H1 (cell line): Measurements from ENCODE around the gene DCAF8. TPM values are rescaled to one million over a fixed set of nuclear protein-coding genes. Genes with fewer than 3 reads are reported as not detected.

Experiments used
- CTCF ChIA-PET: fragments of 300-600 bp; sonication (Branson Sonifier 250); formaldehyde crosslinking; loops from one replicate; lab custom pipeline; 2021; ENCODE audit not compliant: partially characterized antibody; lab: Charles Lee
- POLR2A ChIA-PET: fragments of 300-600 bp; sonication (Branson Sonifier 250); formaldehyde crosslinking; loops from one replicate; lab custom pipeline; 2021; ENCODE audit warnings: inconsistent platforms; ENCODE audit not compliant: partially characterized antibody; lab: Charles Lee
- DNase-seq, 2 experiments: peaks; one replicate each; pipeline versions ENCODE4 v3.0.0 to v3.0.0-alpha.2; 2010 to 2022; ENCODE audit warnings: low spot score in 2 of 2, low read depth in 1 of 2, mixed read lengths in 1 of 2
- FAIRE-seq: peaks from 2 replicates; lab custom pipeline; 2011; peaks lifted over from hg19 to GRCh38; lab: Jason Lieb, UNC
- H2AFZ ChIP-seq: 2 replicates; pipeline ENCODE4 v1.8.1; 2012; ENCODE audit warnings: low read length, inconsistent platforms
- H2AK5ac ChIP-seq: 2 replicates; pipeline ENCODE4 v1.6.1; 2013; ENCODE audit warnings: low read depth, low read length
- H2BK120ac ChIP-seq: replicated peaks from 2 replicates; pipeline ENCODE3; 2013; ENCODE audit warnings: low read depth, low read length, inconsistent platforms
- H2BK12ac ChIP-seq: 2 replicates; pipeline ENCODE4 v1.6.1; 2013; ENCODE audit warnings: low read depth, low read length
- H2BK15ac ChIP-seq: 2 replicates; pipeline ENCODE4 v1.6.1; 2013; ENCODE audit warnings: low read length
- H2BK20ac ChIP-seq: 2 replicates; pipeline ENCODE4 v1.6.1; 2013; ENCODE audit warnings: low read length
- H2BK5ac ChIP-seq: 2 replicates; pipeline ENCODE4 v1.6.1; 2013; ENCODE audit warnings: low read depth, low read length
- H3K14ac ChIP-seq: 2 replicates; pipeline ENCODE4 v1.6.1; 2013; ENCODE audit warnings: inconsistent platforms; ENCODE audit not compliant: insufficient read length
- H3K18ac ChIP-seq: 2 replicates; pipeline ENCODE4 v1.6.1; 2013; ENCODE audit warnings: low read length; ENCODE audit errors: extremely low read depth
- H3K23ac ChIP-seq: 2 replicates; pipeline ENCODE4 v1.6.1; 2013; ENCODE audit warnings: inconsistent platforms; ENCODE audit not compliant: insufficient read length
- H3K23me2 ChIP-seq: 2 replicates; pipeline ENCODE4 v1.6.1; 2013; ENCODE audit warnings: low read depth, low read length
- H3K27ac ChIP-seq: 2 replicates; pipeline ENCODE4 v1.6.1; 2011; ENCODE audit warnings: low read depth, low read length, inconsistent platforms
- H3K27me3 ChIP-seq, 4 experiments: replicated peaks in 1 of 4; 1 replicate in 1 of 4; 2 replicates in 3 of 4; pipeline versions ENCODE4 v1.6.1 to v1.8.1; 2011 to 2013; ENCODE audit warnings: low read length in 3 of 4, mild to moderate bottlenecking in 3 of 4, inconsistent platforms in 2 of 4, mixed read lengths in 2 of 4, moderate library complexity in 1 of 4; ENCODE audit not compliant: control insufficient read depth in 3 of 4, insufficient read depth in 3 of 4; ENCODE audit errors: extremely low read depth in 1 of 4
- H3K36me3 ChIP-seq, 4 experiments: 2 replicates each; pipeline versions ENCODE4 v1.6.1 to v1.8.1; 2011 to 2013; ENCODE audit warnings: mild to moderate bottlenecking in 4 of 4, low read length in 3 of 4, moderate library complexity in 2 of 4, control low read depth in 1 of 4, inconsistent platforms in 1 of 4; ENCODE audit not compliant: insufficient read depth in 4 of 4, control insufficient read depth in 2 of 4
- H3K4ac ChIP-seq: replicated peaks from 2 replicates; pipeline ENCODE3; 2013; ENCODE audit warnings: low read length, low read depth, mixed read lengths, inconsistent platforms; ENCODE audit not compliant: insufficient read length
- H3K4me1 ChIP-seq, 4 experiments: replicated peaks in 1 of 4; 1 replicate in 1 of 4; 2 replicates in 3 of 4; pipeline versions ENCODE4 v1.6.1 to v1.8.1; 2011 to 2013; ENCODE audit warnings: low read length in 3 of 4, inconsistent platforms in 2 of 4, mixed read lengths in 1 of 4; ENCODE audit not compliant: insufficient read depth in 4 of 4, control insufficient read depth in 3 of 4
- H3K4me2 ChIP-seq, 2 experiments: 2 replicates each; pipeline versions ENCODE4 v1.6.1 to v1.8.1; 2011 to 2013; ENCODE audit warnings: low read depth in 2 of 2, low read length in 2 of 2, control low read depth in 1 of 2, inconsistent platforms in 1 of 2, mild to moderate bottlenecking in 1 of 2; ENCODE audit not compliant: insufficient read depth in 1 of 2
- H3K4me3 ChIP-seq, 4 experiments: fragments of 200-600, 300-600 bp in 1 of 4; sonication (generic), shearing (Covaris generic), sonication (Bioruptor Twin) in 1 of 4; 2 replicates each; pipeline versions ENCODE4 v1.5.1 to v1.8.1; 2011 to 2016; ENCODE audit warnings: low read length in 4 of 4, low read depth in 3 of 4, control low read depth in 2 of 4, inconsistent platforms in 2 of 4, mild to moderate bottlenecking in 2 of 4, mixed read lengths in 1 of 4, moderate library complexity in 1 of 4; ENCODE audit not compliant: insufficient read depth in 2 of 4; ENCODE audit errors: extremely low read depth in 1 of 4
- H3K56ac ChIP-seq: replicated peaks from 2 replicates; pipeline ENCODE3; 2013; ENCODE audit warnings: low read depth, mild to moderate bottlenecking, mixed read lengths, low read length, inconsistent platforms; ENCODE audit not compliant: insufficient read length
- H3K79me1 ChIP-seq: 2 replicates; pipeline ENCODE4 v1.6.1; 2013; ENCODE audit warnings: low read depth, low read length, control low read depth
- H3K79me2 ChIP-seq, 2 experiments: 2 replicates each; pipeline versions ENCODE4 v1.6.1 to v1.8.1; 2012 to 2013; ENCODE audit warnings: low read length in 2 of 2, mild to moderate bottlenecking in 2 of 2, inconsistent platforms in 1 of 2; ENCODE audit not compliant: insufficient read depth in 2 of 2, control insufficient read depth in 1 of 2
- H3K9ac ChIP-seq, 4 experiments: replicated peaks in 1 of 4; 1 replicate in 1 of 4; 2 replicates in 3 of 4; pipeline versions ENCODE4 v1.6.1 to v1.8.1; 2011 to 2013; ENCODE audit warnings: low read depth in 3 of 4, low read length in 3 of 4, control low read depth in 2 of 4, mild to moderate bottlenecking in 2 of 4, moderate library complexity in 2 of 4, inconsistent platforms in 1 of 4; ENCODE audit errors: extremely low read depth in 1 of 4
- H3K9me3 ChIP-seq, 2 experiments: 2 replicates each; pipeline versions ENCODE4 v1.6.1 to v1.8.1; 2012 to 2013; ENCODE audit warnings: mild to moderate bottlenecking in 2 of 2, moderate library complexity in 2 of 2, control low read depth in 1 of 2, inconsistent platforms in 1 of 2, low read depth in 1 of 2, low read length in 1 of 2, mixed read lengths in 1 of 2; ENCODE audit not compliant: insufficient read depth in 2 of 2
- H4K20me1 ChIP-seq, 2 experiments: replicated peaks in 1 of 2; 2 replicates each; pipeline versions ENCODE3 to v1.8.1; 2011 to 2013; ENCODE audit warnings: inconsistent platforms in 2 of 2, low read length in 2 of 2, mild to moderate bottlenecking in 1 of 2; ENCODE audit not compliant: insufficient read depth in 2 of 2, control insufficient read depth in 1 of 2
- H4K5ac ChIP-seq: 2 replicates; pipeline ENCODE4 v1.6.1; 2013; ENCODE audit warnings: low read length, low read depth, mixed read lengths, inconsistent platforms; ENCODE audit not compliant: insufficient read length
- H4K8ac ChIP-seq: 2 replicates; pipeline ENCODE4 v1.8.0; 2013; ENCODE audit warnings: mild to moderate bottlenecking, moderate library complexity, low read length, inconsistent platforms; ENCODE audit not compliant: insufficient read depth; ENCODE audit errors: extremely low read depth
- H4K91ac ChIP-seq: replicated peaks from 2 replicates; pipeline ENCODE3; 2013; ENCODE audit warnings: low read length, mixed read lengths, inconsistent platforms; ENCODE audit not compliant: insufficient read length
- BACH1 ChIP-seq: IDR thresholded peaks from 2 replicates; pipeline ENCODE4 v1.6.1; 2012; ENCODE audit warnings: low read length, improper control_type of control experiment
- GTF2F1 ChIP-seq: IDR thresholded peaks from 2 replicates; pipeline ENCODE4 v1.6.1; 2012; ENCODE audit warnings: low read depth, low read length, improper control_type of control experiment, borderline replicate concordance
- JUN ChIP-seq: IDR thresholded peaks from 2 replicates; pipeline ENCODE4 v1.6.1; 2011; ENCODE audit warnings: low read depth, mild to moderate bottlenecking, improper control_type of control experiment, low read length
- KDM1A ChIP-seq: fragments of 200-600, 300-600 bp; sonication (generic); IDR thresholded peaks from 2 replicates; pipeline ENCODE4 v1.7.1; 2016; ENCODE audit warnings: mild to moderate bottlenecking, low read length, borderline replicate concordance
- POLR2A ChIP-seq, 2 experiments: IDR thresholded peaks; 1 replicate in 1 of 2; 2 replicates in 1 of 2; pipeline ENCODE4 v1.6.1; 2011; ENCODE audit warnings: low read depth in 2 of 2, low read length in 2 of 2, mild to moderate bottlenecking in 2 of 2; ENCODE audit errors: control extremely low read depth in 1 of 2
- SAP30 ChIP-seq: fragments of 300-600 bp; sonication (generic); IDR thresholded peaks from 2 replicates; pipeline ENCODE4 v1.7.1; 2012; ENCODE audit warnings: low read length, moderate library complexity, mild to moderate bottlenecking, inconsistent platforms; ENCODE audit not compliant: insufficient read depth, insufficient replicate concordance
- SP1 ChIP-seq: IDR thresholded peaks from 2 replicates; pipeline ENCODE4 v1.6.1; 2011; ENCODE audit warnings: low read depth, low read length
- SRF ChIP-seq: IDR thresholded peaks from 2 replicates; pipeline ENCODE4 v1.6.1; 2011; ENCODE audit warnings: mild to moderate bottlenecking, low read depth, low read length, moderate library complexity
- TAF1 ChIP-seq: IDR thresholded peaks from 2 replicates; pipeline ENCODE4 v1.6.1; 2011; ENCODE audit warnings: mild to moderate bottlenecking, low read depth, low read length
- WGBS, 2 experiments: shearing (Covaris generic) in 1 of 2; methylation state at CpG; one replicate each; pipeline versions ENCODE4 v1.1.6 to v1.1.7; 2013 to 2015; ENCODE audit warnings: low lambda C conversion rate in 2 of 2, mixed read lengths in 2 of 2, inconsistent platforms in 1 of 2, low coverage in 1 of 2, missing lambda C conversion rate in 1 of 2; ENCODE audit not compliant: insufficient replicate concordance in 2 of 2, insufficient coverage in 1 of 2, insufficient read length in 1 of 2; ENCODE audit errors: extremely low coverage in 1 of 2, missing lambda C conversion rate in 1 of 2; 5-methylcytosine and 5-hydroxymethylcytosine counted together
- polyA plus RNA-seq, 7 experiments: library from polyadenylated mRNA; depleted of rRNA in 3 of 7; stranded (reverse) in 5 of 7; unstranded in 2 of 7; fragments of >200 nt in 5 of 7; fragments of 200-250 nt in 2 of 7; gene quantifications; 1 replicate in 5 of 7; 2 replicates in 1 of 7; 4 replicates in 1 of 7; pipeline versions ENCODE4 v1.2.1 to v1.2.3, GENCODE V29; 2011 to 2013; ENCODE audit warnings: missing spikeins in 2 of 7, mixed read lengths in 2 of 7
- total RNA-seq: library from RNA; stranded (reverse); fragmentation: NEBNext Ultra II Directional; extraction: Animal tissue kit (Norgen Biotek cat#: 25700); gene quantifications from 2 replicates; pipeline ENCODE4 v1.2.1, GENCODE V29; 2021

The DCAF8 gene
- total and polyA plus RNA-seq, 2 of the 8 experiments (the other 6 are each of a cell fraction or from before 2014, with no cell fraction given): 68.2 to 110 TPM

GRCh38 chr1:160277987-160278386 lies 15.6 kb upstream of the DCAF8 start:
- no peaks in the 10 kb centered on the region for H3K9me3 ChIP-seq
- no peak overlapping the region for H3K56ac ChIP-seq
- H3K4ac ChIP-seq: no peak overlapping the region
- no peak overlapping the region for H4K8ac ChIP-seq
- H3K18ac ChIP-seq: no peak overlapping the region
- H3K4me2 ChIP-seq: no peak overlapping the region
- H2BK5ac ChIP-seq: no peak overlapping the region
- no peaks in the 10 kb centered on the region; a peak in 1 of 7 replicates for H3K4me1 ChIP-seq
- peaks cover 25 to 57% (median 51%) of the 10 kb centered on the region in 4 experiments for H3K36me3 ChIP-seq
- H3K27ac ChIP-seq: no peak overlapping the region
- H2BK20ac ChIP-seq: no peak overlapping the region
- H3K14ac ChIP-seq: no peak overlapping the region
- H2BK15ac ChIP-seq: no peak overlapping the region
- no peaks in the 10 kb centered on the region for H3K79me1 ChIP-seq
- H3K23ac ChIP-seq: no peak overlapping the region
- no peaks in the 10 kb centered on the region for H3K79me2 ChIP-seq
- CTCF ChIA-PET: interaction anchor here (1.0 to 1.4 kb wide), 3 partner anchors 14 to 75 kb away, joined by 3 to 10 read pairs (median 4); no protein-coding TSS in a partner anchor
- H3K27me3 ChIP-seq: no peaks in the 10 kb centered on the region
- H2BK12ac ChIP-seq: no peak overlapping the region
- POLR2A ChIA-PET: interaction anchor here (0.6 to 7.1 kb wide), 4 partner anchors 8 to 16 kb away, joined by 3 to 58 read pairs (median 4); partner anchors contain the start of gene DCAF8
- no peak overlapping the region for H4K91ac ChIP-seq
- H2BK120ac ChIP-seq: no peak overlapping the region
- DNase-seq (no peak), FAIRE-seq (no peak)
- H3K9ac ChIP-seq: no peak overlapping the region
- TF ChIP-seq BACH1 (no peak), POLR2A (IDR thresholded peaks at IDR 0.05; ENCODE audit: control extremely low read depth in 1 of 2, low read depth in 2 of 2, low read length in 2 of 2) (no peak), KDM1A (no peak), SRF (no peak), GTF2F1 (no peak), SP1 (no peak), JUN (no peak), TAF1 (no peak), SAP30 (no peak)
- H3K23me2 ChIP-seq: no peaks in the 10 kb centered on the region
- H2AK5ac ChIP-seq: no peak overlapping the region
- H3K4me3 ChIP-seq: no peak overlapping the region
- peaks cover 0 to 2% of the 10 kb centered on the region in 2 experiments for H4K20me1 ChIP-seq
- no peak overlapping the region for H4K5ac ChIP-seq
- H2AFZ ChIP-seq: no peak overlapping the region
- 86% methylated on average over 4 of the region's 4 CpGs; no CpG with 5 or more reads in 1 of the 2 experiments for WGBS, 2 experiments
